ENCODE results near the gene JPH3. TPM values are rescaled to one million over a fixed set of nuclear protein-coding genes. Genes with fewer than 3 reads are reported as not detected.

The JPH3 gene
- total and polyA plus RNA-seq, 10 of the 15 experiments (the other 5 are each of a cell fraction or from before 2014, with no cell fraction given): 0.05 TPM; not detected in 9

- no peak overlapping the region for H3K9ac ChIP-seq (ENCODE audit: control insufficient read depth, insufficient read depth, low read length)
- no peak for FAIRE-seq
- H3K27me3 ChIP-seq (replicated peaks in 1 of 2; ENCODE audit: control insufficient read depth in 2 of 2, insufficient read depth in 2 of 2, low read length in 1 of 2): no peaks in the 10 kb centered on the region
- no peaks in the 10 kb centered on the region for H3K9me3 ChIP-seq (replicated peaks; ENCODE audit: control insufficient read depth, insufficient read depth, low read length)
- intact Hi-C loops (cut with micrococcal nuclease; ENCODE audit: unreplicated experiment): no loop called here
- no peaks in the 10 kb centered on the region for H3K4me1 ChIP-seq (ENCODE audit: control insufficient read depth, insufficient read depth, low read length)
- no peaks in the 10 kb centered on the region for H4K20me1 ChIP-seq (ENCODE audit: control insufficient read depth, insufficient read depth)
- ChIA-PET SMC1A (ENCODE audit: uncharacterized antibody, unreplicated experiment) (no interaction called here), CTCF (no interaction called here), RAD21 (ENCODE audit: unreplicated experiment) (no interaction called here), POLR2A (no interaction called here)
- ATAC-seq: no peak
- no peak for TF ChIP-seq PAX8 (IDR thresholded peaks at IDR 0.05)
- H3K36me3 ChIP-seq (ENCODE audit: control insufficient read depth in 2 of 2, insufficient read depth in 2 of 2, low read length in 1 of 2): peaks cover 13 to 34% of the 10 kb centered on the region in 2 experiments; a peak in 3 of 4 replicates
- H3K79me2 ChIP-seq (ENCODE audit: control insufficient read depth, insufficient read depth, low read length): no peaks in the 10 kb centered on the region
- no TSS peak for BruUV-seq (replicated peaks)
- WGBS (ENCODE audit: insufficient coverage, insufficient replicate concordance, low lambda C conversion rate, missing lambda C conversion rate): 95% methylated on average over 49 of the region's 49 CpGs
- no peak overlapping the region for H3K27ac ChIP-seq (ENCODE audit: control insufficient read depth, insufficient read depth)
- no peak overlapping the region for H3K4me3 ChIP-seq
- no peak for DNase-seq (ENCODE audit: low read depth, low spot score)
- in situ Hi-C loops (cut with MboI): no loop called here
- no peak overlapping the region for H2AFZ ChIP-seq (ENCODE audit: control insufficient read depth, low read depth, low read length)
- H3K4me2 ChIP-seq (ENCODE audit: control insufficient read depth, insufficient read depth): no peak overlapping the region
Observed at GRCh38 chr16:87708881-87709638, 106.8 kb downstream of the JPH3 start.

DNA sequence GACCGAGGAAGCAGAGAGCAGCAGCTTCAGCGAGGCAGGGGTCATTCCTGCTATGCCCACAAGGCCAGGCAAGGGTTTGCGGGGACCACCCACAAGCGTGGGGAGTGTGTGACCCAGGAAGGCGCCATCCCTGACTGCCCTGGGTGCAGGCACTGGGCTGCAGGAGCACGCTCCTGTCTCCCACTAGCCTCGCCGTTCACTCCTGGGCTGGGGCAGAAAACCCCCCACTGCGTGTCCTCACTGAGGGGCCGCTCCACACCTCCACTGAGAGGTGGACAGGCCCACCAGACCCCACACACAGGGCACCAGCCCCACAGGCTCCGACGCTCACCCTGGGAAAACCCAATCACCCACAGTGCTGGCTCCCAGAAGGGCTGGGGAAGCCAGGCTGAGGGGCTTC, 107.4 kb downstream of the JPH3 start:
- CTCF ChIA-PET: no interaction called here
- ATAC-seq: no peak

More for the DNA sequence above, 107.4 kb downstream of the JPH3 start:
- TF ChIP-seq TARDBP (IDR thresholded peaks at IDR 0.05; ENCODE audit: borderline replicate concordance) (no peak), TCF7 (IDR thresholded peaks at IDR 0.05; ENCODE audit: borderline replicate concordance) (no peak), ETV6 (conservative IDR thresholded peaks at IDR 0.05 in 1 of 2, IDR thresholded peaks at IDR 0.05 in 1 of 2; ENCODE audit: borderline replicate concordance in 1 of 2, low read depth in 1 of 2) (no peak), PKNOX1 (IDR thresholded peaks at IDR 0.05) (no peak), STAT3 (IDR thresholded peaks at IDR 0.05; ENCODE audit: low read depth, low read length) (no peak), TBL1XR1 (IDR thresholded peaks at IDR 0.05; ENCODE audit: low read depth, low read length) (no peak), RBBP5 (conservative IDR thresholded peaks at IDR 0.05) (no peak), TCF3 (IDR thresholded peaks at IDR 0.05; ENCODE audit: borderline replicate concordance, insufficient read depth, low read depth, low read length) (no peak), ZNF384 (IDR thresholded peaks at IDR 0.05; ENCODE audit: borderline replicate concordance, low read depth, low read length) (no peak), RELA (IDR thresholded peaks at IDR 0.05; ENCODE audit: borderline replicate concordance, partially characterized antibody) (no peak)
- TF ChIP-seq, protein P1, sequence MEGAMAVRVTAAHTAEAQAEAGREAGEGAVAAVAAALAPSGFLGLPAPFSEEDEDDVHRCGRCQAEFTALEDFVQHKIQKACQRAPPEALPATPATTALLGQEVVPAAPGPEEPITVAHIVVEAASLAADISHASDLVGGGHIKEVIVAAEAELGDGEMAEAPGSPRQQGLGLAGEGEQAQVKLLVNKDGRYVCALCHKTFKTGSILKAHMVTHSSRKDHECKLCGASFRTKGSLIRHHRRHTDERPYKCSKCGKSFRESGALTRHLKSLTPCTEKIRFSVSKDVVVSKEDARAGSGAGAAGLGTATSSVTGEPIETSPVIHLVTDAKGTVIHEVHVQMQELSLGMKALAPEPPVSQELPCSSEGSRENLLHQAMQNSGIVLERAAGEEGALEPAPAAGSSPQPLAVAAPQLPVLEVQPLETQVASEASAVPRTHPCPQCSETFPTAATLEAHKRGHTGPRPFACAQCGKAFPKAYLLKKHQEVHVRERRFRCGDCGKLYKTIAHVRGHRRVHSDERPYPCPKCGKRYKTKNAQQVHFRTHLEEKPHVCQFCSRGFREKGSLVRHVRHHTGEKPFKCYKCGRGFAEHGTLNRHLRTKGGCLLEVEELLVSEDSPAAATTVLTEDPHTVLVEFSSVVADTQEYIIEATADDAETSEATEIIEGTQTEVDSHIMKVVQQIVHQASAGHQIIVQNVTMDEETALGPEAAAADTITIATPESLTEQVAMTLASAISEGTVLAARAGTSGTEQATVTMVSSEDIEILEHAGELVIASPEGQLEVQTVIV (IDR thresholded peaks at IDR 0.05; ENCODE audit: borderline replicate concordance, partially characterized antibody): no peak
- no peak overlapping the region for H3K4me2 ChIP-seq (ENCODE audit: control insufficient read depth, insufficient read depth)
- no peak overlapping the region for H2AFZ ChIP-seq (ENCODE audit: control insufficient read depth, low read depth, low read length)
- in situ Hi-C loops (cut with MboI) (no loop called here), intact Hi-C loops (cut with micrococcal nuclease; ENCODE audit: unreplicated experiment) (no loop called here)
- no peaks in the 10 kb centered on the region for H3K4me1 ChIP-seq (ENCODE audit: control insufficient read depth, insufficient read depth, low read length)
- H3K4me3 ChIP-seq: no peak overlapping the region
- no peaks in the 10 kb centered on the region for H4K20me1 ChIP-seq (ENCODE audit: control insufficient read depth, insufficient read depth)
- no peak overlapping the region for H3K27ac ChIP-seq (ENCODE audit: control insufficient read depth, insufficient read depth)
- H3K27me3 ChIP-seq (replicated peaks in 1 of 2; ENCODE audit: control insufficient read depth in 2 of 2, insufficient read depth in 2 of 2, low read length in 1 of 2): no peaks in the 10 kb centered on the region
- POLR2A ChIA-PET: no interaction called here
- no peak for FAIRE-seq
- H3K36me3 ChIP-seq (ENCODE audit: control insufficient read depth in 2 of 2, insufficient read depth in 2 of 2, low read length in 1 of 2): peaks cover 13 to 36% of the 10 kb centered on the region in 2 experiments; a peak in 3 of 4 replicates
- RAD21 ChIA-PET (ENCODE audit: unreplicated experiment): no interaction called here
- no peak for DNase-seq (ENCODE audit: low read depth, low spot score)
- no peaks in the 10 kb centered on the region for H3K79me2 ChIP-seq (ENCODE audit: control insufficient read depth, insufficient read depth, low read length)
- SMC1A ChIA-PET (ENCODE audit: uncharacterized antibody, unreplicated experiment): no interaction called here
- 92% methylated on average over 12 of the region's 12 CpGs for WGBS (ENCODE audit: insufficient coverage, insufficient replicate concordance, low lambda C conversion rate, missing lambda C conversion rate)
- BruUV-seq (replicated peaks): no TSS peak
- H3K9me3 ChIP-seq (replicated peaks; ENCODE audit: control insufficient read depth, insufficient read depth, low read length): no peaks in the 10 kb centered on the region
- H3K9ac ChIP-seq (ENCODE audit: control insufficient read depth, insufficient read depth, low read length): no peak overlapping the region

All from GM12878 (cell line).